Large intestine (tissue), 3 donors: Measurements from ENCODE around the gene NPM1. TPM values are rescaled to one million over a fixed set of nuclear protein-coding genes. Genes with fewer than 3 reads are reported as not detected.
"Not testable (repeated sequence)": the region's sequence is repeated elsewhere in the genome, so short reads cannot be mapped to it uniquely, and the experiment has no call there.

ENCODE experiments used
- DNase-seq, 2 donors: peaks; one replicate each; pipeline versions ENCODE4 v3.0.0 to v3.0.0-alpha.2; 2013
- H3K27ac ChIP-seq: one replicate; pipeline ENCODE4 v1.5.1; 2013; ENCODE audit warnings: low read length
- H3K27me3 ChIP-seq: 2 replicates; pipeline ENCODE4 v1.6.1; 2013; ENCODE audit warnings: low read length; ENCODE audit not compliant: control insufficient read depth, insufficient read depth
- H3K36me3 ChIP-seq: 2 replicates; pipeline ENCODE4 v1.6.1; 2013; ENCODE audit warnings: low read length; ENCODE audit not compliant: control insufficient read depth, insufficient read depth
- H3K4me1 ChIP-seq: one replicate; pipeline ENCODE4 v1.6.1; 2013; ENCODE audit warnings: low read length; ENCODE audit not compliant: control insufficient read depth, insufficient read depth
- H3K4me3 ChIP-seq: one replicate; pipeline ENCODE4 v1.5.1; 2013; ENCODE audit warnings: low read length
- H3K9me3 ChIP-seq: one replicate; pipeline ENCODE4 v1.6.1; 2013; ENCODE audit warnings: mild to moderate bottlenecking, low read depth, low read length, moderate library complexity; ENCODE audit not compliant: control insufficient read depth
- WGBS: methylation state at CpG from one replicate; pipeline ENCODE4 v1.1.5; 2013; ENCODE audit warnings: low lambda C conversion rate; ENCODE audit not compliant: insufficient coverage; 5-methylcytosine and 5-hydroxymethylcytosine counted together
- polyA plus RNA-seq: library from polyadenylated mRNA; unstranded; fragments of 120-200 nt; gene quantifications from one replicate; pipeline ENCODE4 v1.2.1, GENCODE V29; 2013

Gene NPM1
- polyA plus RNA-seq, 1 donor = 2,359 TPM

GRCh38 chr5:171395042-171395441 lies 7.4 kb downstream of the NPM1 start:
- 100% methylated on average over 2 of the region's 7 CpGs for WGBS
- Histone ChIP-seq H3K36me3 (peaks cover 84% of the 10 kb centered on the region), H3K4me1 (no peaks in the 10 kb centered on the region), H3K4me3 (no peak overlapping the region), H3K9me3 (no peaks in the 10 kb centered on the region), H3K27ac (no peak overlapping the region), H3K27me3 (no peaks in the 10 kb centered on the region)
- DNase-seq = no peak

- DNase-seq, H3K4me3 ChIP-seq, H3K4me1 ChIP-seq, H3K27ac ChIP-seq, H3K9me3 ChIP-seq, H3K27me3 ChIP-seq: not testable (repeated sequence)
- WGBS = no CpG with 5 or more reads among the region's 11 CpGs
- H3K36me3 ChIP-seq = peaks cover 95% of the 10 kb centered on the region
Measured at GRCh38 chr5:171396583-171396982, 8.9 kb downstream of the NPM1 start.

- no peak overlapping the region for H3K27ac ChIP-seq
- no peaks in the 10 kb centered on the region for H3K9me3 ChIP-seq
- WGBS = no CpG with 5 or more reads among the region's 2 CpGs
- H3K27me3 ChIP-seq = no peaks in the 10 kb centered on the region
- peaks cover 93% of the 10 kb centered on the region for H3K36me3 ChIP-seq
- no peak overlapping the region for H3K4me3 ChIP-seq
- H3K4me1 ChIP-seq = no peaks in the 10 kb centered on the region
- DNase-seq = no peak
Measured at GRCh38 chr5:171397190-171397589, 9.5 kb downstream of the NPM1 start.

- H3K9me3 ChIP-seq = no peaks in the 10 kb centered on the region
- DNase-seq = no peak
- H3K27ac ChIP-seq = no peak overlapping the region
- no peaks in the 10 kb centered on the region for H3K4me1 ChIP-seq
- WGBS = no CpG with 5 or more reads among the region's 4 CpGs
- no peaks in the 10 kb centered on the region for H3K27me3 ChIP-seq
- no peak overlapping the region for H3K4me3 ChIP-seq
- peaks cover 89% of the 10 kb centered on the region for H3K36me3 ChIP-seq
Measured at GRCh38 chr5:171397599-171397998, 9.9 kb downstream of the NPM1 start.

- not testable (repeated sequence) for H3K27ac ChIP-seq, DNase-seq, H3K9me3 ChIP-seq, H3K4me1 ChIP-seq, H3K27me3 ChIP-seq, H3K4me3 ChIP-seq
- peaks cover 81% of the 10 kb centered on the region for H3K36me3 ChIP-seq
- no CpG with 5 or more reads among the region's 9 CpGs for WGBS
Measured at GRCh38 chr5:171398660-171399059, 11.0 kb downstream of the NPM1 start.

GRCh38 chr5:171400169-171400568 lies 12.5 kb downstream of the NPM1 start:
- Histone ChIP-seq H3K9me3 (no peaks in the 10 kb centered on the region), H3K4me3 (no peak overlapping the region), H3K27me3 (no peaks in the 10 kb centered on the region), H3K27ac (no peak overlapping the region), H3K36me3 (peaks cover 70% of the 10 kb centered on the region), H3K4me1 (no peaks in the 10 kb centered on the region)
- 100% methylated on average over 1 of the region's 7 CpGs for WGBS
- DNase-seq = no peak

- DNase-seq = no peak
- WGBS = no CpG with 5 or more reads among the region's 13 CpGs
Measured at GRCh38 chr5:171401167-171401947, 13.7 kb downstream of the NPM1 start.

GRCh38 chr5:171402751-171403150 lies 15.1 kb downstream of the NPM1 start:
- H3K36me3 ChIP-seq = peaks cover 62% of the 10 kb centered on the region
- not testable (repeated sequence) for DNase-seq, H3K4me1 ChIP-seq, H3K27me3 ChIP-seq, H3K4me3 ChIP-seq, H3K27ac ChIP-seq, H3K9me3 ChIP-seq

More at GRCh38 chr5:171401167-171401947, 13.7 kb downstream of the NPM1 start:
- H3K36me3 ChIP-seq = peaks cover 68% of the 10 kb centered on the region
- H3K4me3 ChIP-seq = no peak overlapping the region
- H3K27me3 ChIP-seq = no peaks in the 10 kb centered on the region
- no peaks in the 10 kb centered on the region for H3K4me1 ChIP-seq
- no peaks in the 10 kb centered on the region for H3K9me3 ChIP-seq
- no peak overlapping the region for H3K27ac ChIP-seq

- Histone ChIP-seq H3K9me3 (no peaks in the 10 kb centered on the region), H3K36me3 (peaks cover 56% of the 10 kb centered on the region), H3K27me3 (no peaks in the 10 kb centered on the region), H3K4me1 (no peaks in the 10 kb centered on the region), H3K4me3 (no peak overlapping the region), H3K27ac (no peak overlapping the region)
- DNase-seq = no peak
- WGBS = 67% methylated on average over 1 of the region's 3 CpGs
Measured at GRCh38 chr5:171405615-171406014, 18.0 kb downstream of the NPM1 start.

GRCh38 chr5:171407234-171407633 lies 19.6 kb downstream of the NPM1 start:
- DNase-seq = no peak
- Histone ChIP-seq H3K4me3 (no peak overlapping the region), H3K36me3 (peaks cover 59% of the 10 kb centered on the region), H3K27me3 (no peaks in the 10 kb centered on the region), H3K4me1 (no peaks in the 10 kb centered on the region), H3K27ac (no peak overlapping the region), H3K9me3 (no peaks in the 10 kb centered on the region)
- 100% methylated on average over 1 of the region's 4 CpGs for WGBS
